ENCODE data around the gene INPP4A. TPM values are rescaled to one million over a fixed set of nuclear protein-coding genes. Genes with fewer than 3 reads are reported as not detected.

INPP4A gene
- total RNA-seq, 2 donors from 2014 or later, result 65.0 to 150 TPM

GRCh38 chr2:98445683-98446581, 1.3 kb downstream of the INPP4A start:
- H3K36me3 Mint-ChIP-seq, result peaks cover 5% of the 10 kb centered on the region
- no peaks in the 10 kb centered on the region for H3K27me3 Mint-ChIP-seq
- H3K4me3 Mint-ChIP-seq, result peak overlapping the region; percentile 89
- H3K4me1 Mint-ChIP-seq (ENCODE audit: low read depth in 2 of 2), result peaks cover 42 to 63% of the 10 kb centered on the region in 2 donors
- no peaks in the 10 kb centered on the region for H3K9me3 Mint-ChIP-seq
- DNase-seq (ENCODE audit: low spot score) (no peak), ATAC-seq (no peak)
- peak overlapping the region; percentile 97 to 98 for H3K27ac Mint-ChIP-seq

DNA sequence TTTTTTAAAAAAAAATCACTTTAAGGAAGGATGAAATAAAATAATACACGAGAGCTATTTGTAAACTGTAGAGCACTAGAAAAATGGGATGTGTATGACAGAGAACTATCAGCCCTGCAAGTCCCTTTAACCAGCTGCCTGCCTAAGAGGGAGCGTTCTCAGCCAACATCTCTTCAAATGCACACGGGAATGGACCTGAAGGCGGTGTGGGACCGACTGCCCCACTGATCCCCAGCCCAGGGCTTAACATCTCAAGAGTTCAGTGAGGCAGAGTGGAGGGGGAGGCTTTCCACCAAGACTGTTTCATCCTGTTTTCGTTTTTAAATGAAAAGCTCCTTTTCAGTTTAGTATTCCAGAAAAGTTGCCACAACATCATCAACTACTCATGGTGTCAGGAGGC, 2.2 kb downstream of the INPP4A start:
- peaks cover 49 to 72% of the 10 kb centered on the region in 2 donors for H3K4me1 Mint-ChIP-seq (ENCODE audit: low read depth in 2 of 2)
- peaks cover 5% of the 10 kb centered on the region for H3K36me3 Mint-ChIP-seq
- no peak for ATAC-seq

DNA sequence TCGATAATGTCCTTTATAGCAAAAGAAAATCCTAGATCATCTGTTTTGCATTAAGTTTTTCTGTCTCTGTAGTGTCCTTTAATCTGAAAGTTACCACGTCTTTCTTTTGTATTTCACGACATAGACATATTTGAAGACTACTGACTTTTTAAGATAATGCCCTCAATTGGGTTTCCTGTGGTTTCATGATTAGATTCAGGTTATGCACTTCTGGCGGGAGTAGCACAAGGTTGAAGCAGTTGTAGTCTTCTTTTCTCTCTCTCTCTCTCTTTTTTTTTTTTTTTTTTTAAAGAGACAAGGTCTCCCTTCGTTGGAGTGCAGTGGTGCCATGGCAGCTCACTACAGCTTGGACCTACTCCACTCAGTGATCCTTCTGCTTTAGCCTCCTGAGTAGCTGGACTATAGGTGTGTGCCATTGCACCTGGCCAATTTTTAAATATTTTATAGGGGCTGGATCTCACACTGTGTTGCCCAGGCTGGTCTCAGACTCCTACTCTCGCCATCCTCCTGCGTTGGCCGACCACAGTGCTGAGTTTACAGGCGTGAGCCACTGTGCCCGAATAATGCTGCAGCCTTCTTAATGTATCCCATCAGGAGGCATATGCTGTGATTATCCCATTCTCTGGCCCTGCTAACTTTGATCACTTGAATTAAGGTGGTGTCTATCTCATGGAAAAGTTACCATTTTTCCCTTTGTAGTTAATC, 3.9 kb downstream of the INPP4A start:
- Mint-ChIP-seq H3K27ac (peak overlapping the region; percentile 97 to 98), H3K9me3 (no peaks in the 10 kb centered on the region), H3K4me3 (peak overlapping the region; percentile 89), H3K27me3 (no peaks in the 10 kb centered on the region), H3K36me3 (peaks cover 5% of the 10 kb centered on the region), H3K4me1 (ENCODE audit: low read depth in 2 of 2) (peaks cover 61 to 83% of the 10 kb centered on the region in 2 donors)
- ATAC-seq (peak in 1 of 2 donors; percentile 4), DNase-seq (ENCODE audit: low spot score) (no peak)

More for the DNA sequence above, 2.2 kb downstream of the INPP4A start:
- Mint-ChIP-seq H3K27me3 (no peaks in the 10 kb centered on the region), H3K9me3 (no peaks in the 10 kb centered on the region), H3K27ac (peak overlapping the region; percentile 97 to 98), H3K4me3 (peak overlapping the region; percentile 89)
- DNase-seq (ENCODE audit: low spot score), result no peak

DNA sequence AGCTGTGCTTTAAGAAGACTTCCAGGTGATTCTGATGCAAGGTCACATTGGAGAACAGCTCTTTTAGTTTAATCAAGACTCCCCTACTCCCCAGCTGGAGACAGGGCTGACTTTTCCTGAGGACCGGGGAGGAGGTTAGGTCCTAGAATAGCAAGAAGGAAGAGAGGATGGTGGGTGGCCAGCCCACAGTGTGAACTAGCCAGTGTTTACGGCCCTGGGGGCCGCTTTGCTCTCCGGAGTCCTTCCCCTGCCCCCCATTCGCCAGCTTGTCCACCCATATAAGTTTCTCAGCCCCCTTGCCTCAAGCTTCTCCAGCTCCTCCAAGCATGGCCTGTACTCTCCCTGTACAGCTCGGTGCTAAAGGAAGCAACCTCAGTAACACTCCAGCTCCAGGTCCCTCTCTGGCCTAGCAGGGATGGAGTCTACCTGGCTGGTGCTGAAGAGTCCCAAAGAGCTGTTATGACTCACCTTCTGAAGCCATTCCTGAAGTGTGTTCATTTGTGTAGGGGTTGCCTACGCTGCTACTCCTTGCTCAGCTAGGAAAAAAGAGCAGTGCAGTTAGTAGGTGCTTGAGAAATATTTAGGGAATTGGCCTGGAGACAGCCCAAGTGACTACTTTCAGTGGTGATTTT, 7.9 kb downstream of the INPP4A start:
- Mint-ChIP-seq H3K27ac (peak overlapping the region; percentile 97 to 98), H3K36me3 (no peaks in the 10 kb centered on the region), H3K27me3 (no peaks in the 10 kb centered on the region), H3K4me3 (peak overlapping the region; percentile 78), H3K9me3 (no peaks in the 10 kb centered on the region), H3K4me1 (ENCODE audit: low read depth in 2 of 2) (peaks cover 78 to 92% of the 10 kb centered on the region in 2 donors)
- DNase-seq (ENCODE audit: low spot score) (no peak), ATAC-seq (no peak)

GRCh38 chr2:98453083-98453482, 8.4 kb downstream of the INPP4A start:
- Mint-ChIP-seq H3K4me3 (peak overlapping the region; percentile 78), H3K36me3 (no peaks in the 10 kb centered on the region)

DNA sequence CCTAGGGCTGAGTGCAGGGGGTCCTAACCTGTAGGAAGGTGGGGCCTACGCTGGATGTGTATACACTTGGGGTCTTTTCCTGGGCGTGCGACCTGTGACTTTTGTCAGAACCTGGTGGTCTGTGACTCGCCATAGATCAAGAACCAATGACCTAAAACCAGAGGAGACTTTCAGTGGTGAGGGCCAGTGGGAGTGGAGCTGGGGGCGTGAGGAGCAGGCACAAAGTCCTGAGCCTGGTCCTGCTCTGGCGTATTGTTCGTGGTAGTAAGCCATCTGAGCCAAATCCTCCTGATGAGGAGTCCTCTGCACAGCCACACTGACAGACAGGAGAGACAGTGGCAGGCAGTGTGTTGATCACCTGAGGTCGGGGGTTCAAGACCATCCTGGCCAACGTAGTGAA, 8.9 kb downstream of the INPP4A start:
- H3K4me3 Mint-ChIP-seq, result peak overlapping the region; percentile 78
- peak overlapping the region; percentile 97 to 98 for H3K27ac Mint-ChIP-seq
- no peaks in the 10 kb centered on the region for H3K36me3 Mint-ChIP-seq
- H3K4me1 Mint-ChIP-seq (ENCODE audit: low read depth in 2 of 2), result peaks cover 80 to 95% of the 10 kb centered on the region in 2 donors
- ATAC-seq (no peak), DNase-seq (ENCODE audit: low spot score) (no peak)
- no peaks in the 10 kb centered on the region for H3K9me3 Mint-ChIP-seq
- H3K27me3 Mint-ChIP-seq, result no peaks in the 10 kb centered on the region

More at GRCh38 chr2:98453083-98453482, 8.4 kb downstream of the INPP4A start:
- Mint-ChIP-seq H3K27ac (peak overlapping the region; percentile 97 to 98), H3K27me3 (no peaks in the 10 kb centered on the region), H3K9me3 (no peaks in the 10 kb centered on the region), H3K4me1 (ENCODE audit: low read depth in 2 of 2) (peaks cover 78 to 94% of the 10 kb centered on the region in 2 donors)
- no peak for ATAC-seq
- no peak for DNase-seq (ENCODE audit: low spot score)

GRCh38 chr2:98454073-98454472, 9.4 kb downstream of the INPP4A start:
- Mint-ChIP-seq H3K4me1 (ENCODE audit: low read depth in 2 of 2) (peaks cover 80 to 95% of the 10 kb centered on the region in 2 donors), H3K9me3 (no peaks in the 10 kb centered on the region), H3K27ac (peak overlapping the region; percentile 97 to 98), H3K27me3 (no peaks in the 10 kb centered on the region), H3K36me3 (no peaks in the 10 kb centered on the region), H3K4me3 (peak overlapping the region; percentile 78)
- DNase-seq (ENCODE audit: low spot score) (no peak), ATAC-seq (no peak)

- Mint-ChIP-seq H3K27ac (peak overlapping the region; percentile 97 to 98), H3K9me3 (no peaks in the 10 kb centered on the region), H3K4me1 (ENCODE audit: low read depth in 2 of 2) (peaks cover 82 to 95% of the 10 kb centered on the region in 2 donors), H3K4me3 (peak overlapping the region; percentile 78), H3K27me3 (no peaks in the 10 kb centered on the region), H3K36me3 (no peaks in the 10 kb centered on the region)
- DNase-seq (ENCODE audit: low spot score) (peak; percentile 79), ATAC-seq (peak; percentile 64 to 78)
Observed at GRCh38 chr2:98454500-98455235, 10.0 kb downstream of the INPP4A start.

DNA sequence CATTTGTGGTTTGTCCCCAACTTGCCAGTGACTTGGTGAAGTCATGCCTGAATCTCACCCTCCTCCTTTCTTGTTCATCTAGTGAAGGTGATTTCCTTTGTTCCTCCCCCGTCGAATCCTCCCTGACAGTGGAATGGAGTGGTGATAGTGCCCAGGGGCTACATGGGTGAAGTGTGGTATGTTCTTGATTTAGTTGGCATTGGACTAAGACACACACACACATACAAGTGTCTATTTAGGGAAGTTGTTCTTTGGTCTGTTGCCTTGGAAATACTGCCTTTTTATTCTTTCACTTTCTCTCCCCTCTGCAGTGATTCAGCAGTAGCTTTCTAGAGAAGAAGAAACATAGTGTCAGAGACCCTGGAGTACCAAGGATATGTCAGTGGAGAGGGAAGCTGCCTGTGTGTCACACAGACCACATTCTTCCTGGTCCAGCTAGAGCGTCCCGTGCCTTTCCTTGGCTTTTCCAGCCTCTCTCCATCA, 10.9 kb downstream of the INPP4A start:
- no peaks in the 10 kb centered on the region for H3K36me3 Mint-ChIP-seq
- H3K9me3 Mint-ChIP-seq, result no peaks in the 10 kb centered on the region
- H3K27ac Mint-ChIP-seq, result peak overlapping the region; percentile 97 to 98
- ATAC-seq (peak; percentile 32 to 59), DNase-seq (ENCODE audit: low spot score) (no peak)
- H3K4me3 Mint-ChIP-seq, result peak overlapping the region; percentile 78
- no peaks in the 10 kb centered on the region for H3K27me3 Mint-ChIP-seq
- peaks cover 84 to 95% of the 10 kb centered on the region in 2 donors for H3K4me1 Mint-ChIP-seq (ENCODE audit: low read depth in 2 of 2)

GRCh38 chr2:98457045-98457696, 12.5 kb downstream of the INPP4A start:
- Mint-ChIP-seq H3K27me3 (no peaks in the 10 kb centered on the region), H3K36me3 (no peaks in the 10 kb centered on the region), H3K4me3 (no peak overlapping the region), H3K9me3 (no peaks in the 10 kb centered on the region), H3K27ac (peak overlapping the region; percentile 97 to 98), H3K4me1 (ENCODE audit: low read depth in 2 of 2) (peaks cover 83 to 94% of the 10 kb centered on the region in 2 donors)
- no peak for ATAC-seq
- no peak for DNase-seq (ENCODE audit: low spot score)

GRCh38 chr2:98458207-98458606, 13.5 kb downstream of the INPP4A start:
- ATAC-seq (peak; percentile 65 to 67), DNase-seq (ENCODE audit: low spot score) (no peak)
- Mint-ChIP-seq H3K4me3 (peak overlapping the region; percentile 88), H3K27me3 (no peaks in the 10 kb centered on the region), H3K4me1 (ENCODE audit: low read depth in 2 of 2) (peaks cover 77 to 88% of the 10 kb centered on the region in 2 donors), H3K36me3 (no peaks in the 10 kb centered on the region), H3K27ac (peak overlapping the region; percentile 90 to 92), H3K9me3 (no peaks in the 10 kb centered on the region)

DNA sequence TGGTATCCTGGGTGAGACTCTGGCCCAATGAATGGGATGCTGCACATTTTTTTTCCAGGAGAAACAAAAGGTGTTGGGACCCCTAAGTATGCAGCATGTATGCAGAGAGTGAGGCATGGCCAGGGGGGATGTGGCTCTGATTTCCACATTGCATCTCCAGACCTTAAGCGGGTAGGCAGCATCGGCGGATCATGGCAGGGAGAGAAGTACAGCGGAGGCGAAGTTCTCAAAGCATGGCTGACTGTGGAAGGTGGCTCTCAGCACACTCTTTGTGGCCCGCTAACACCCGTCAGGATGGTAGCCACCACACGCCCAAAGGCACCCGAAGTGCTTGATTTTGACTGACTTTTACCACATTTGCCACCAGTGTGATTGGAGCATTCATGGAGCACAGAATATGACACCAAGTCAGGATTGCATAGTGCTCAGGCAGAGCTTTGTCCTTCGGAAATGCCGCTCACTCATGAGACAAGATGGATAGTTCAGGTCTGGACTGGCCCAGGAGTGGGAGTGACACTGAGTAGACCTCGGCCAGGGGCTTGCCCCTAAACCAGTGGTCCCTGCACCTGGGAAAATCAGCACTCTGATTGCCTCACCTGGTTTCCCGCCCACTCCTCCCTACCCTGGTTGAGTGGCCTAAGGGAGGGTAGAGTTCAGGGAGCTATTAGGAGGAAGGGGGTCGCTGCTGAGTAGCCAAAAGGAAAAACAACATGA, 14.2 kb downstream of the INPP4A start:
- no peak for DNase-seq (ENCODE audit: low spot score)
- Mint-ChIP-seq H3K9me3 (no peaks in the 10 kb centered on the region), H3K4me1 (ENCODE audit: low read depth in 2 of 2) (peaks cover 77 to 88% of the 10 kb centered on the region in 2 donors), H3K36me3 (no peaks in the 10 kb centered on the region), H3K27ac (peak overlapping the region; percentile 90 to 92), H3K27me3 (no peaks in the 10 kb centered on the region), H3K4me3 (peak overlapping the region; percentile 88)
- ATAC-seq, result no peak

Measured in natural killer cell treated with Interleukin-12 subunit alpha and Interleukin-12 subunit beta and Interleukin-15 and Interleukin-18, amount 100 ng/mL, for 72 hours (primary cell).